ENCODE results near the gene PRMT6. TPM values are rescaled to one million over a fixed set of nuclear protein-coding genes. Genes with fewer than 3 reads are reported as not detected.
"Not testable (repeated sequence)": the region's sequence is repeated elsewhere in the genome, so short reads cannot be mapped to it uniquely, and the experiment has no call there.

PRMT6 gene
- total RNA-seq, 1 donor from 2014 or later = 13.7 TPM

- DNase-seq (ENCODE audit: low read depth in 2 of 2) = not testable (repeated sequence)
Measured at GRCh38 chr1:107093395-107093794, 36.9 kb downstream of the PRMT6 start.

DNA sequence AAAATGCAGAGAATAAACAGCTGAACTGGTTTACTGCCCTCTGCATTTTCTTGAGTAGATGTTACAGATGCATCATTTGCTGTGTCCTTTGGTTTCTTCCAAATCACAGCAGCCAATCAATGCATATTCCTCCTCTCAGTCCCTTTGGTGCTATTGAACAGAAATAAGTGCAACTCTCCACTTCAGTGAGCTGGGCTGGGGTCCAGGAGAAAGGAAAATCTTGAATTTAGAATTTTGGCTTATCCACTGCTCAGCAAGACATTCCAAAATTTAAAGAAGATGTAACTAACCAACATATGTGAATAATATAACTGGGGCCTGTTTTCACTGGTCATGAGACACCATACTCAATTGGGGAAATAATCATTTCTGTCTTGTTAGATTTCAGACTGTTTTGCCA, 39.2 kb downstream of the PRMT6 start:
- DNase-seq (ENCODE audit: low read depth in 2 of 2) = no peak

DNA sequence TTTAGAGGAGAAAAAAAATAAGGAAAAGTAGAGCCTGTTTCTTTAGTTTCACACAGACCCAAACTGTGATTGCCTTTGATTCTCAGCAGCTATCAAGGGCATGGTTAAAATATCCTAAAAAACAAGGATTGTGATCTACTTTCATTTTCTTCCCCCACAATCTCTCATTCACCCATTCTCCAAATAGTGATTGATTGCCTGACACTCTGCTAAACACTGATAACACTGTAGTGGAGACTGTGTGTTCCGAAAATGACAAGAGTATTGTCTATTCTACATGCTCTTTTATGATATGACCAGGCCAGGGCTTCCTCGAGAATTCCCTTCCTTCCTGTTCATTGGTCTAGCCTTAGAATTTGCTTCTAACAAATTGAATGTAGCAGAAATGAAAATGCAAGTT, 40.2 kb downstream of the PRMT6 start:
- no peak for DNase-seq (ENCODE audit: low read depth in 2 of 2)

DNA sequence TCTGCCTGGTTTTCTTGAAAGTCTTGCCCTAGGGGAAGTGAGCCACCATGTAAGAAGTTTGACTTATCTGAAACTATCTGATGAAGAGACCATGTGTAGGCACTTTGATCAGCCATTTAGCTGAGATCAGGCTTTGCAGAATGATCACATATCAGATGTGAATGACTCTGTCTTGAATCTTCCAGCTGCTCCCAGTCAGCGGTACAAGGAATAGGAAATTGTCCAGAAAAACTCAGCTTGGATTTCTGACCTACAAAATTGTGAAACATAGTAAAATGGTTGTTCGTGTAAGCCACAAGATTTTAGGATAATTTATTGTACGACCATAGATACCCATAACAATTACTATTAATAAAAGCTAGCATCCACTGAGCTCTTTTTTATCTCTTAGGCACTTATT, 42.5 kb downstream of the PRMT6 start:
- DNase-seq (ENCODE audit: low read depth in 2 of 2) = no peak

DNA sequence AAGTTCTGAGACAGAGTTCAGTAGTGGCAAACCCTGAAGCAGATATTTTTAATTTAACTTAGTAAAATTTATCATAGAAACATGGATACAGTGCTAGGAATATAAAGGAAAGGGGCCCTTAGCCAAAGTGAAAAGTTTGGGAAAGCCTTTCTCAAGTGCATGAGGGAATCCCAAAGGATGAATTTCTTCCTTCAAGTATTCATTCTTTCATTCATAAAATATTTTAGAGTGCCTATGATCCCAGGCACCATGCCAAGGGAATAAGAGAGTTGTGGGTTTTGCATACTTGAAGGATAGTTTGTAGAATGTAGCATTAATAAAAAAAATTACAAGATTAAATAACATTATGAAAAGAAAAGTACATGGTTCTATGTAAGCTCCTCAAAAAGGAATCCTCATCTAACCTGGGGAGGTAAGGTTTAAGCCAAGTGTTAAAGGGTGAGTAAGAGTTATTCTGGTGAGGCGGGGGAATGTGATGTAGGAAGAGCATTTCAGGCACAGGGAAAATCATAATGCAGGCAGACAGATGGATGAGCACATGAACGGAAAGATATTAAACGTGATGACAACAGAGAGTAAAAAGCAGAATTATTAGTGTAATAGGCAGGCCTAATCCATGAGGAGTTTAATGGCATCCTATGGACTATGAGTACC, 44.0 kb downstream of the PRMT6 start:
- no peak for DNase-seq (ENCODE audit: low read depth in 2 of 2)

DNA sequence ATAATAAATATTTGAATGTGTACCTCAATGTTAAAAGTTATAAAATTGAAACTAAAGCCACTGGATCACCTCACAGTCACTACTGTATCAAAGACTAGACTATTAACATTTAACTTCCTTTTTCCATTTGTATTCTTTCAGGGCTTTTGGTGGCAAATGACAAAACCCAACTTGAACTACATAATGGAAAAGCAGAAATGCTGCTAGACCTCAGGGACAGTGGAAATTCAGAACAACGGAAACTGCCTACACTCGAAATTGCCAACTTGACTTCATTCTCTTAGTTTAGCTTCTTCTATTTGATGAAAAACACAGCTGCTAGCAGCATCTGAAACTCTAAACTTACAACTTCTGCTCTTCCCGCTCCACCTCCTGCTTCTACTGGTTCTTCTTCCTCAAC, 49.4 kb downstream of the PRMT6 start:
- no peak for DNase-seq (ENCODE audit: low read depth in 2 of 2)

Other genes with a start within 250 kb of the PRMT6 start
- gene NTNG1, start 84.4 kb downstream of the PRMT6 start, total RNA-seq = under 0.01 TPM in 1 of 2 replicates, not detected in the other

Data from lung microvascular endothelial cell (primary cell).